Astrocyte (in vitro differentiated cells and primary cell): ENCODE data around the gene ABLIM2. TPM values are rescaled to one million over a fixed set of nuclear protein-coding genes. Genes with fewer than 3 reads are reported as not detected.

Experiments used
- DNase-seq: peaks from one replicate; pipeline ENCODE4 v3.0.0-alpha.2; 2010; ENCODE audit warnings: low read depth
- FAIRE-seq: peaks from 2 replicates; lab custom pipeline; 2011; peaks lifted over from hg19 to GRCh38; lab: Jason Lieb, UNC
- H2AFZ ChIP-seq: 2 replicates; pipeline ENCODE4 v1.6.0; 2012; ENCODE audit warnings: low read depth, low read length, inconsistent platforms
- H3K27ac ChIP-seq: 2 replicates; pipeline ENCODE4 v1.5.1; 2011; ENCODE audit warnings: low read depth, low read length, inconsistent platforms
- H3K27me3 ChIP-seq: 2 replicates; pipeline ENCODE4 v1.6.0; 2011; ENCODE audit warnings: low read length, inconsistent platforms; ENCODE audit not compliant: insufficient read depth
- H3K36me3 ChIP-seq: 2 replicates; pipeline ENCODE4 v1.5.1; 2011; ENCODE audit warnings: low read length, inconsistent platforms; ENCODE audit not compliant: insufficient read depth
- H3K4me1 ChIP-seq: 2 replicates; pipeline ENCODE4 v1.5.1; 2011; ENCODE audit warnings: low read length, inconsistent platforms; ENCODE audit not compliant: insufficient read depth
- H3K4me2 ChIP-seq: 2 replicates; pipeline ENCODE4 v1.6.0; 2012; ENCODE audit warnings: low read length, inconsistent platforms
- H3K4me3 ChIP-seq: 2 replicates; pipeline ENCODE4 v1.5.1; 2011; ENCODE audit warnings: low read depth, mild to moderate bottlenecking, low read length, inconsistent platforms; ENCODE audit not compliant: insufficient read depth
- H3K79me2 ChIP-seq: 2 replicates; pipeline ENCODE4 v1.6.0; 2012; ENCODE audit warnings: mild to moderate bottlenecking, low read length, inconsistent platforms; ENCODE audit not compliant: insufficient read depth
- H3K9ac ChIP-seq: 2 replicates; pipeline ENCODE4 v1.6.0; 2012; ENCODE audit warnings: mild to moderate bottlenecking, low read length, inconsistent platforms
- H3K9me3 ChIP-seq: 2 replicates; pipeline ENCODE4 v1.5.1; 2012; ENCODE audit warnings: low read depth, mild to moderate bottlenecking, low read length, inconsistent platforms; ENCODE audit not compliant: insufficient read depth
- H4K20me1 ChIP-seq: 2 replicates; pipeline ENCODE4 v1.6.0; 2012; ENCODE audit warnings: low read length, inconsistent platforms; ENCODE audit not compliant: insufficient read depth
- H3K27ac Mint-ChIP-seq: one replicate; pipeline ENCODE4 v1.8.0; 2021; ENCODE audit warnings: mild to moderate bottlenecking, mixed read lengths; ENCODE audit not compliant: unreplicated experiment
- H3K27me3 Mint-ChIP-seq: one replicate; pipeline ENCODE4 v1.8.0; 2021; ENCODE audit warnings: low read depth, mixed read lengths; ENCODE audit not compliant: unreplicated experiment
- H3K36me3 Mint-ChIP-seq: one replicate; pipeline ENCODE4 v1.8.0; 2021; ENCODE audit warnings: low read depth, mixed read lengths; ENCODE audit not compliant: unreplicated experiment
- H3K4me1 Mint-ChIP-seq: one replicate; pipeline ENCODE4 v1.8.0; 2021; ENCODE audit warnings: low read depth, mixed read lengths; ENCODE audit not compliant: unreplicated experiment
- H3K4me3 Mint-ChIP-seq: one replicate; pipeline ENCODE4 v1.8.0; 2021; ENCODE audit warnings: mild to moderate bottlenecking, moderate library complexity, mixed read lengths; ENCODE audit not compliant: unreplicated experiment
- H3K9me3 Mint-ChIP-seq: one replicate; pipeline ENCODE4 v1.8.0; 2021; ENCODE audit warnings: mild to moderate bottlenecking, mixed read lengths; ENCODE audit not compliant: unreplicated experiment
- CTCF ChIP-seq: IDR thresholded peaks from 2 replicates; pipeline ENCODE4 v1.5.1; 2011; ENCODE audit warnings: low read depth, mild to moderate bottlenecking, inconsistent platforms, low read length, moderate library complexity; ENCODE audit not compliant: insufficient read depth
- EZH2 ChIP-seq: IDR thresholded peaks from 2 replicates; pipeline ENCODE4 v1.6.1; 2012; ENCODE audit warnings: mild to moderate bottlenecking, low read length, inconsistent platforms; ENCODE audit not compliant: insufficient read depth
- total RNA-seq: library from RNA; stranded (reverse); gene quantifications from 2 replicates; pipeline ENCODE4 v1.2.1, GENCODE V29; 2021

Gene ABLIM2
- total RNA-seq, 1 donor from 2014 or later: 0.50 TPM

GRCh38 chr4:8005033-8005808, 153.4 kb downstream of the ABLIM2 start:
- Mint-ChIP-seq H3K4me1 (peaks cover 4% of the 10 kb centered on the region), H3K27ac (no peak overlapping the region), H3K36me3 (peaks cover 2% of the 10 kb centered on the region), H3K27me3 (peaks cover 84% of the 10 kb centered on the region), H3K4me3 (no peak overlapping the region), H3K9me3 (no peaks in the 10 kb centered on the region)
- Histone ChIP-seq H3K27me3 (peaks cover 59% of the 10 kb centered on the region), H3K36me3 (no peaks in the 10 kb centered on the region), H4K20me1 (no peaks in the 10 kb centered on the region), H3K27ac (no peak overlapping the region), H3K4me3 (no peak overlapping the region), H3K9ac (no peak overlapping the region), H3K9me3 (no peaks in the 10 kb centered on the region), H3K4me2 (no peak overlapping the region), H3K79me2 (no peaks in the 10 kb centered on the region), H3K4me1 (no peaks in the 10 kb centered on the region), H2AFZ (no peak overlapping the region)
- FAIRE-seq (no peak), DNase-seq (no peak)
- TF ChIP-seq EZH2 (no peak), CTCF (no peak)

- no peak overlapping the region for H2AFZ ChIP-seq
- H3K9me3 ChIP-seq: no peaks in the 10 kb centered on the region
- no peak for DNase-seq
- H4K20me1 ChIP-seq: no peaks in the 10 kb centered on the region
- H3K9me3 Mint-ChIP-seq: no peaks in the 10 kb centered on the region
- H3K27me3 ChIP-seq: peaks cover 54% of the 10 kb centered on the region
- no peak overlapping the region for H3K4me3 ChIP-seq
- H3K4me3 Mint-ChIP-seq: no peak overlapping the region
- H3K36me3 ChIP-seq: no peaks in the 10 kb centered on the region
- no peaks in the 10 kb centered on the region for H3K79me2 ChIP-seq
- no peak overlapping the region for H3K27ac ChIP-seq
- no peak for FAIRE-seq
- H3K27ac Mint-ChIP-seq: no peak overlapping the region
- peaks cover 2% of the 10 kb centered on the region for H3K36me3 Mint-ChIP-seq
- peaks cover 77% of the 10 kb centered on the region for H3K27me3 Mint-ChIP-seq
- H3K4me1 ChIP-seq: no peaks in the 10 kb centered on the region
- TF ChIP-seq EZH2: no peak
- TF ChIP-seq CTCF: no peak
- peaks cover 4% of the 10 kb centered on the region for H3K4me1 Mint-ChIP-seq
- H3K4me2 ChIP-seq: no peak overlapping the region
- H3K9ac ChIP-seq: no peak overlapping the region
These were observed 154.5 kb downstream of the ABLIM2 start for GRCh38 chr4:8004066-8004465.
